Measurements from ENCODE around the gene ANKRD34A. TPM values are rescaled to one million over a fixed set of nuclear protein-coding genes. Genes with fewer than 3 reads are reported as not detected.

ANKRD34A gene
- polyA plus RNA-seq, 10 donors = 0.73 to 1.4 (median 1.1) TPM

- no peak for DNase-seq
Measured at GRCh38 chr1:145974721-145975120, 10.3 kb upstream of the ANKRD34A start.

GRCh38 chr1:145972580-145972979 lies 8.2 kb upstream of the ANKRD34A start:
- DNase-seq = no peak

GRCh38 chr1:145967288-145967687 lies 2.9 kb upstream of the ANKRD34A start:
- DNase-seq = no peak

- DNase-seq = no peak
Measured at GRCh38 chr1:145965119-145965744, 857 bp upstream of the ANKRD34A start.

GRCh38 chr1:145963265-145964019 lies 933 bp downstream of the ANKRD34A start:
- no peak for DNase-seq

GRCh38 chr1:145962157-145963102 lies 1.9 kb downstream of the ANKRD34A start:
- DNase-seq = peak in 1 of 3 donors; percentile 63

- peak in 1 of 3 donors; percentile 73 for DNase-seq
Measured at GRCh38 chr1:145961425-145962156, 2.8 kb downstream of the ANKRD34A start.

GRCh38 chr1:145961109-145961424 lies 3.3 kb downstream of the ANKRD34A start:
- DNase-seq = no peak

GRCh38 chr1:145960468-145961108 lies 3.8 kb downstream of the ANKRD34A start:
- peak in 2 of 3 donors; percentile 83 to 93 for DNase-seq

- peak in 1 of 3 donors; percentile 51 for DNase-seq
Measured at GRCh38 chr1:145959957-145960467, 4.4 kb downstream of the ANKRD34A start.

GRCh38 chr1:145959333-145959732 lies 5.0 kb downstream of the ANKRD34A start:
- no peak for DNase-seq

- DNase-seq = no peak
Measured at GRCh38 chr1:145958734-145959133, 5.6 kb downstream of the ANKRD34A start.

- DNase-seq = peak; percentile 95 to 99 (median 97)
Measured at GRCh38 chr1:145957443-145958319, 6.7 kb downstream of the ANKRD34A start, which contains the start of gene LIX1L. Gene LIX1L, minus strand, starts transcription at chr1:145958017. Its CDS starts 90 bp downstream, at chr1:145957927.

- peak in 1 of 3 donors; percentile 85 for DNase-seq
Measured at GRCh38 chr1:145956781-145957442, 7.5 kb downstream of the ANKRD34A start.

GRCh38 chr1:145956361-145956760 lies 8.0 kb downstream of the ANKRD34A start:
- no peak for DNase-seq

GRCh38 chr1:145955436-145955835 lies 8.9 kb downstream of the ANKRD34A start:
- peak in 2 of 3 donors; percentile 60 to 65 for DNase-seq

GRCh38 chr1:145953861-145954260 lies 10.5 kb downstream of the ANKRD34A start:
- DNase-seq = no peak

- no peak for DNase-seq
Measured at GRCh38 chr1:145952903-145953302, 11.5 kb downstream of the ANKRD34A start.

- no peak for DNase-seq
Measured at GRCh38 chr1:145951526-145951925, 12.8 kb downstream of the ANKRD34A start.

Data from muscle of back (tissue), 11 donors.